ENCODE data around the gene KCTD2.

- no peak for TF ChIP-seq CTCF (IDR thresholded peaks at IDR 0.05; ENCODE audit: low read depth, low read length)
- no peak for TF ChIP-seq POLR2A (IDR thresholded peaks at IDR 0.05; ENCODE audit: extremely low read depth, insufficient read length)
Measured at GRCh38 chr17:75110234-75110937, 63.4 kb downstream of the KCTD2 start.

All from NB4 (cell line).